ENCODE results near the gene GCGR.
"Not testable (repeated sequence)": the region's sequence is repeated elsewhere in the genome, so short reads cannot be mapped to it uniquely, and the experiment has no call there.

Gene GCGR

DNA sequence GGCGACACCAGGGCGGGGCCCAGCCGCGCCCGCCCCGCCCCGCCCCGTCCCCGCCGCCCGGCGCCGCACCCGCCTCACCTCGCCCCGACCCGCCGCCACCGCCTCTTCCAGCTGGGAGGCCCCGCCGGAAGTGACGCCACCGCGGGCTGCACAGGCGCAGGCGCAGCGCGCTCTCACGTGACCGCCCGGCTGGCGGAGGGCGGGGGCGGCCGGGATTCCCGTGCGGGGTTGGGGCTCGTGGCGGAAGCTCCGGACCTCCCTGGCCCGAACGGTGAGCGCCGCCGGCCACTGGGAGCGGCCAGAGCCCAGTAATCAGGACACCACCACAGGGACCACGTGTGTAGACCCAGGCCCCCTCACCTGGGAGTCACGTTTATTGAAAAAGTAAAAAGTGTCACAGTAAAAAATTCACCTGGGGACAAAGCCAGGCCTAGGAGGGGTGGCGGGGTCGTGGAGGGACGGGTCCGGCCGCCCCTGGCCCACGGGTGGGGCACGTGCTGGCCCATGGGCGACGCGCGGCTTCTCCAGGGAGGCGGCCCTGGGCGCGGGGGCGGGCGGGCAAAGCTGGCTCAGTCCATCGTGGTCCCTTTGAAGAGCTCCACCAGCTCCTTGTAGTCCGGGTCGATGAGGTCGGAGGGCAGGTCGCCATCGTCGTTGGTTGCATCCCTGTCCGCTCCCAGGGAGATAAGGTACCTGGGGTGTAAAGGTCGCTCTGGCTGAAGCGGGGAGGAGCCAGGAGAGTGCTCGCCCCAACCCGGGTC is 29.4 kb downstream of the GCGR start, which contains the start of gene MCRIP1:
MCRIP1 (minus strand) TSS at position 132 of the 761 bp plus-strand sequence. CDS start 8,785 bp downstream, outside the sequence.
- DNase-seq, result peak; percentile 99

DNA sequence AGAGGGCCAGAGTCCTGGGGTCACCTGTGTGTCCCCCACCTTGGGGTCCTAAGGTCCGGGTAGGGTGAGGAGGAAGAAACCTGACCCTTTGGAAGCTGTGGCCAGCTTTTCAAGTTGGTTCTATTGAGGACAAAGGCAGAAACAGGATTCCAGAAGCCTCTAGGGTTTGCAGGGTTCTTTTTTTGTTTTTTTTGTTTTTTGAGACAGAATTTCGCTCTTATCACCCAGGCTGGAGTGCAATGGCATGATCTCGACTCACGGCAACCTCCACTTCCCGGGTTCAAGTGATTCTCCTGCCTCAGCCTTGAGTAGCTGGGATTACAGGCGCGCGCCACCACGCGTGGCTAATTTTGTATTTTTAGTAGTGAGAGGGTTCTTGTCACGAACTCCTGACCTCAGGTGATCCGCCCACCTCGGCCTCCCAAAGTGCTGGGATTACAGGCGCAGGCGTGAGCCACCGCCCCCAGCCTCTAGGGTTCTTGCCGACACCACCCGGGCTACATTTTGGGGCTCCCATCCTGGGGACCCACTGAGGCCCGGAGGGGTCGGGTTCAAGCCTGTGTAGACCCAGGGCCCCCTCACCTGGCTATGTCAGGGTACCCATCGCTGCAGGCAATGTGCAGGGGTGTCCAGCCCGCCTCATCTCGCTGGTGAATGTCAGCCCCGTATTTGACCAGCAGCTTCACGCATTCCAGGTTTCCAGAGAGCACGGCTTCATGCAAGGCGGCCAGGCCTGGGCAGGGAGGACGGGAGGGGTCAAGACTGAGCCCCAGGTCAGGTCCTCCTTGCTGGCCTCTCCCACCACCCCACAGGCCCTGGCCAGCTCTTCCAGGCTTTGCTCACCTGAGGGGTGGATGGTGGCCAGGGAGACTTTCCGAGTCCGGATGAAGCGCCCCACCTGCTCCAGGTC is 30.2 kb downstream of the GCGR start:
- no peak for DNase-seq

DNA sequence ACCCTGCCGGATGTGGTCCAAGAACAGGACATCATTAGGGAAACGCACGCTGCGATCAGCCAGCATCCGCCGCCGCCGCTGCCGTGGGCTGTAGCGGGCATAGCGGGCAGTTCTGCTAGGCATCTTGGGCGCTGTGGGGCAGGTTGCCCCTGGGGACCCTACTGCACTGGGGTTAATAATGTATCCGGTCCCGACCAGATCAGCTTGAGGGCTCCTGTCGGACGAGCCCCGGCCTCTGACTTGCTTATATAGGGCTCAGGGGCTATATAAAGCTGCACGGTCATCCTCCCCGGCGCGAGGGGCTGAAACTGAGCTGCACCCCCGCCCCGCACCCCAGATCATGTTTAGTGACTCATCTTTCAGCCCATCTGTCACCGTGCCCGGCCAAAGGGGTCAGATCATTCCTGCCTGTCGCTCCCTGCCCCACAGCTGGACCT is 30.9 kb downstream of the GCGR start, which contains the start of gene PPP1R27:
PPP1R27 (minus strand) TSS at position 220 of the 437 bp plus-strand sequence; CDS start at position 123, 97 bp downstream.
- DNase-seq, result no peak

DNA sequence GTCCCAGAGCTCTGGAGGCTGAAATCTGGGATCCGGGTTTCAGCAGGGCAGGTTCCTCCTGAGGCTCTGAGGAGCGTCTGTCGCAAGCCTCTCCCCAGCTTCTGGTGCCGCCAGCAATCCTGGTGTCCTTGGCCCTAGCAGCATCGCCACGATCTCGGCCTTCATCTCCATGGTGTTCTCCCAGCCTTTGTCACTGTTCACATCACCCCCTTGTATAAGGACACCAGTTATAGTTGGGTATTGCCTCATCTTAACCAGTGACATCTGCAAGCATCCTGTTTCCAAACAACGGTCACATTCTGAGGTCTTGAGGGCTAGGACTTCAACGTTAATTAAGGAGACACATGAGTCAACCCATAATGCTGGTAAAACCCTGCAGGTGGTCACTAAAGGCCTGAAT is 33.7 kb downstream of the GCGR start:
- peak; percentile 83 for DNase-seq

DNA sequence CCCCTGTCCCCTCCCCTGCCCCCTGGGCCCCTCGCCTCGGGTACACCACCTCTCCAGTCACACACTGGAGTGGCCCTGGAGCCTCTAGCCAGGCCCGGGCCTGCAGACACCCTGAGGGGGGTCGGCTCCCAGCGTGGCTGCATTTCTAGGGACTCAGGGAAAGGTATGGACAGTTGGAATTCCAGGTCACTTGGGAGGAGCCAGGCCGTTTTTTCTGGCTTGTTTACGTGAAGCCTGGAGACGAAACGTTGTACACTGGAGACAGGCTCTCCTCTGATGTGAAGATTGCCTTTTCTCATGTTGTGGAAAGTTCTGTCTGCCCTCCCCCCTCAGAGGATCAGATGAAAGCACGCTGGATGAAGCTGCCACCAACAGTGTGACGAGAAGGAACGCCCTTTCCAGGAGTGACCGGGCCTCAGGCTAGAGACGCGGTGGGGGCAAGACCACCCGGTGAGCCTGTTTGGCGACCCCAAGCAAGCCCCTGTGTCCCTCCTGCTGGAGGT is 34.9 kb downstream of the GCGR start:
- no peak for DNase-seq

DNA sequence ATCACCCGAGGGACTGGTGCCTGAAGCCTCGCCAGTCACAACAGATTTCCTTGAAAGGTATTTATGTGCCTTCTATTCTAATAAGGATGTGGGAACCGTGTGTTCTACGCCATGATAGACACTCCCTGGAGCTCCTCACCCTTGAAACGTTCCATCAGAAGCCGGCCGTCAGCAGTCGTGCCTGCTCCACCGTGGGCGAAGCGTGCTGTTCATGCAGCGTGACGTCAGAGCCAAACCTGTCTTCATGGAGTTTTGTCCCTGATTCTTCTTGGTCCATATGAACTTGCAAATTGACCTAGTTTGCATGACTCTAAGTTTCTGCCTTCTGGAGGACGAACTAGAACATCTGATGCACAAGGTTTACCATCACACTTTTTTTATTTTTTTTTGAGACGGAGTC is 35.4 kb downstream of the GCGR start:
- no peak for DNase-seq

DNA sequence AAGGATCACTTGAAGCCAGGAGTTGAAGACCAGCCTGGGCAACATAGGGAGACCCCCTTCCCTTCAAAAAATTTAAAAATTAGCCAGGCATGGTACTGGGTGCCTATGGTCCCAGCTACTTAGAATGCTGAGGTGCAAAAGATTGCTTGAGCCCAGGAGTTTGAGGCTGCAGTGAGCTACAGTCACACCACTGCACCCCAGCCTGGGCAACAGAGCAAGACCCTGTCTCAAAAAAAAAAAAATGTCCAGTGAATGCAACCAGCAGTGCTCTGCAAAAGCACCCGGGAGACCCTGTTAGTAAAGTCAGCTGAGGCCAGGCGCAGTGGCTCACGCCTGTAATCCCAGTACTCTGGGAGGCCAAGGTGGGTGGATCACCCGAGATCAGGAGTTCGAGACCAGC is 36.1 kb downstream of the GCGR start:
- DNase-seq, result not testable (repeated sequence)

DNA sequence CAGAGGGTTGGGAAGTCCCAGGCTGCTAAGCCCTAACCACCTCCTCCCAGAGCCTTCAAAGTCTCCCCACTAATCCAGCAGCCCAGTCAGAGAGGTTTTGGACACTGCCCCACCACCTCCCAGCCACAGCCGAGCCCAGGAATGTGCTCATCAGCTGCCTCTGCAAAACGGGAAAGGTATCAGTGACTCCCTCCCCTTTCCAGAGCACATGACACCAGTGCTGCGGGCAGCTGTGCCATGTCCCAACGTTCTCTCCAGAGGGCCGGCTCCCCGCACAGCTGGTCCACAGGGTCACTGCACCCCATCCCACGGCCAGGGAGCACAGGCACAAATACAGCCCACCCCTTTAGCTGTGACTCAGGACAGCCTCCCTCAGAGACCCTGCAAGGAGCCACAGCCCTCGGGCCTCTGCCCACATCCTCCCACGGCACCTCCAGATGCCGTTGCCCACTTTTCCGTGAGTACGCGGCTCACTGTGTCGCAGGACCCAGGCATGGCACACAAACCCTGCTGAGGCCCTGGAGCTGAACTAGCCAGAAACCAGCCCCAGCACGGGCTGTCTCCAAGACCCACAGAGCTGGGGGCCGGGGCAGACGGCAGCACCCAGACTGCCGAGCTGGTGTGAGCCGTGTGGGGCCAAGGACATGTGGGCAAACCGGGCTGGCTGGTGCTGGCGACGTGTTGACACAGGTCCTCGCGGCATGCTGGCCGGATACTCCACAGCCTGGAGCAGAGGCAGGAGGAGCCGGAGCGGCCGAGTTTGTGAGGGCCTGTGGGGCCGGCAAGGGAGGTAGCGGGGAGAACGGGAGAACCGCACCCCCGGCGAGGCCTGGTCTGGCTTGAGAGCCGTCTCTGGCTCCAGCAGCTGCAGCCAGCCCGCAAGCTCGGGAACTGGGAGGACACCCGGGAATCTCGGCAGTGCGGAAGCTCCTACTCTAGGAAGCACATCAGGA is 37.2 kb downstream of the GCGR start:
- peak; percentile 20 for DNase-seq

DNA sequence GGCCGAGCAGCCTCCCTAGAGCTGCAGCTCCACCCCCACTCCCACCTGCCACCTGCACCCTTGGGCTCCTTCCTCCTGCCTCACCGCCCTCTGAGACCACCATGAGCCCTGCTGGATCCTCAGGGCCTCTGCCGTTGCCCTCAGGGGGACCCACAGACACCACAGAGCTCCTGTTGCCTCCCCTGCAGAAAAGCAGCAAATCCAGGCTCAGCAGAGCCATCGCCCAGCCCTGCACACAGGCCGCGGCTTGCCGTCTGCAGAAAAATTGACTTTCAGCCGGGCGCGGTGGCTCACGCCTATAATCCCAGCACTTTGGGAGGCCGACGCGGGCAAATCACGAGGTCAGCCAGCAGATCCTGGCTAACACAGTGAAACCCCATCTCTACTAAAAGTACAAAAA is 37.9 kb downstream of the GCGR start:
- no peak for DNase-seq

DNA sequence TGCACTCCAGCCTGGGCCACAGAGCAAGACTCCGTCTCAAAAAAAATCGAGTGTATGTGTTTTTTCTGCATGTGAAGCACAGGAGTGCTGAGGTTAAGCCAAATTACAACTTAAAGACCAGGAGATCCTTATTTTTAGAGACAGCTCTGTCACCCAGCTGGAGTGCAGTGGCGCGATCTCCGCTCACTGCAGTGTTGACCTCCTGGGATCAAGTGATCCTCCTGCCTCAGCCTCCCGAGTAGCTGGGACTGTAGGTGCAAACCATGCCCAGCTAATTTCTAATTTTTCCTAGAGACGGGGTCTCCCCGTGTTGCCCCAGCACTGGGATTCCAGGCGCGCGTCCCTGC is 38.4 kb downstream of the GCGR start:
- DNase-seq, result no peak

DNA sequence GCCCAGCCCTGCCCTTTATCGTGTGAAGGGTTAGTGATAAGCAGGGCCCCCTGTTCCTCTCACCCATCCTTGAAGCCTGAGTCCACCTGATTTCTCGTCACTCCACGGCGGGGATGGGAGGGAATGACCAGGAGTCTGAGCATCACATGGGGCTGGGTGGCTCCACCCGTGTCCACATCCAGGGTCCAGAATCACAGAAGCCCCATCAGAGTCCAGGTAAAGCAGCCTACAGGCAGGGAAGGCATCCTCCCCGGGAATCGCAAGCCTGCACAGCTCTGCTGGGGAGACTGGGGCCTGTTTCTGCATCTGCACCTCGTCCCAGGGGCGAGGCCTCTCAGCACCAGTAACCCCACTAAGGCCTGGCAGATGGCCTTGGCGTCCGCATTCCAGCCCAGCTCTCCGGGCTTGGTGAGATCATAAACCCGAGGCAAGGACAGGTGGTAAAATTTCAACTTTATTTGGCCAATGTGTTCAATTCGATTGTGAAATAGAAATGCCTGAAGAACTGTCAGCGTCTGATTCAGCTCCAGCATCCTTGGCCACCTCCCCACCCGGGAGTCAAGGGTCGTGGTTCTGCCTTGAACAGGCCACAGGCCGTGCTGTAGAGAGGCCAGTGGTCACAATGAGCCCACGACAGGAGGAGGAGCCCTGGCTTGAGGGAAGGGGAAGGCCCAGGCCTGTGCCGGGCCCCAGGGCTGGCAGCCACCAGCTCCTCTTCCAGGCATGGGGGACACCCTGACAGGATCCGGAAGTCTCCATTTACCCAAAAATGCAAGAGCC is 39.0 kb downstream of the GCGR start:
- DNase-seq, result no peak

DNA sequence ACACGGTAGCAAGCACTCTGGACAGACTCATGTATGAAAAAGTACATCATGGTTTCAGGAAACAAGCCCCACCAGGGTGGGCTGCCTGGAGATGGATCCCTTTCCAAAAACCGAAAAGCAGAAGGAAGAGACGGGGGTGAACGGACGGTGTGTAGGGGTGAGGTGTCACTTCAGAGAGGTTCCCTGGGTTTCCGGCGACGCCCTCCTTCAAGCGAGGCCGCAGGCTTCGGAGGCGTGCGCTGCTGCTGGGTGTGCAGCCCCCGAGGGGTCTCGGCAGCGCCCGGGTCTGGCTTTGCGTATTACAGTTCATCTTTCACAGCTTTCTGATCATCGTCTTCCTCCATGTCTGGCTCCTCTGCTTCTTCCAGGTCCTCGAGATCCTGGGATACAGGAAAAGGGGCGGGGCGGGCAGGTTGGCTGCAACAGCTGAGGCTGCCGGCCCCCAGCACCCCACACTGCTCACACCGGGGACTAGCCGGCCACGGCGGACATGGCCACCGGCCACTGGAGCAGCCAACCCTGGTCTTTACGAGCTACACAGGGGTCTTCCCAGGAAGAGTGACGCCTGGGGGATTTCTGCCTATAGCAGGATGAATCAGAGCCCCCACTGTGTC is 39.9 kb downstream of the GCGR start:
- DNase-seq, result no peak

DNA sequence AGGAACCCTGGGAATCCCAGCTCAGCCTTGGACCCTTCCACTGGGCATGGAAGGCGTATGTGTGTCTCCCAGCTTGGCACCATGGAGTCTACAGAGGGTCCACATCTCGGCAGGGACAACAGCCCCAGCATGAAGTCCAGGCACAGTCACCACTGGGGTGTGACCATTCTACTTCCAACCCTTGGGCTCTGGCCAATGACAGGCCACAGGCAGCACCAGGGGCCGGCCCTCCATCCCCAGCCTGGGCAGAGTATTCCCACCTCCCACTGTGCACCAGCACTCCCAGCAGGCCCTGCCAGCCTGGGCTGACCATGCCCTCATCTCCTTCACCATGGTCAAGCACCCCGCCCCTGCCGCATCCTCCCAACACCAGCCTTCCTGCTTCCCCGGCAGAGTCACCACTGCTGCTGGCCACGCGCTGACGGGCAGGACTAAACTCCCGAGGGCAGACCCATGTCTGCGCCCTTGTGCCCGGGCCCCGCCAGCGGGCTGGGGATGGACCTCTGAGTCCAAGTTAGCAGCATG is 40.4 kb downstream of the GCGR start:
- no peak for DNase-seq

DNA sequence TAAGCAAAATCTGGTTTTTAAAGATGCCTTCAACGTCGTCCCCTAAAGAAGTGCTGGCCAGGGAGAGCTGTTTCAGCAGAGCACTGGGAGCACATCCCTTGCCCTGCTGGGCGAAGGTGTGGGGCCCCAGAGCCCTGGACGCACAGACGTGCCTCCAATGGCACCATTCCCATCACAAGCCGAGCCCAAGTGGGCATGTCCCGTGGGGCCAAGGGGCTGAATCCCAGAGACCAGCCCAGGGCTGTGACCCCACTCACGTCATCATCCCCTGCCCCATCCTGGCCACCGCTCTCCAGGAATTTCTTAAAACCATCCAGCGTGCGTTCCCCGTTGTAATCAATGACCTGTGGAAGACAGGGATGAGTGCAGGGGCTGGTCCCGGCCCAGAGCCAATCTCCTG is 40.9 kb downstream of the GCGR start:
- no peak for DNase-seq

DNA sequence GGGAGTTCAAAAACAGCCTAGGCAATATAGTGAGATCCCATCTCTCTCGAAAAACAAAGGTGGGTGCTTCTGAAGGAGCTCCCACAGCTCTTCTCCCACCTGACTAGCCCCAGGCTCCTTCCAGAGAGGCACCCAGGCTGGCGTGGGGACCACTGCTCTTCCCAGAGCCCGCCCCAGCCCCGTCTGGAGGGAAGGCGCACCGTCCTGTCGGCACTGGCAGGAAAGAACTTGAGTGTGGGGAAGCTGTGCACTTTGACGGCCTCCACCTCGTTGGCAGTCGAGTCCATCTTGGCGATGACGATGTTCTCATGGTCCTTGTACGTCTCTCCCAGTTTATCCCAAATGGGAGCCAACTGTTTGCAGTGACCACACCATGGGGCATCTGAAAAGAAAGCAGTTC is 41.4 kb downstream of the GCGR start:
- no peak for DNase-seq

DNA sequence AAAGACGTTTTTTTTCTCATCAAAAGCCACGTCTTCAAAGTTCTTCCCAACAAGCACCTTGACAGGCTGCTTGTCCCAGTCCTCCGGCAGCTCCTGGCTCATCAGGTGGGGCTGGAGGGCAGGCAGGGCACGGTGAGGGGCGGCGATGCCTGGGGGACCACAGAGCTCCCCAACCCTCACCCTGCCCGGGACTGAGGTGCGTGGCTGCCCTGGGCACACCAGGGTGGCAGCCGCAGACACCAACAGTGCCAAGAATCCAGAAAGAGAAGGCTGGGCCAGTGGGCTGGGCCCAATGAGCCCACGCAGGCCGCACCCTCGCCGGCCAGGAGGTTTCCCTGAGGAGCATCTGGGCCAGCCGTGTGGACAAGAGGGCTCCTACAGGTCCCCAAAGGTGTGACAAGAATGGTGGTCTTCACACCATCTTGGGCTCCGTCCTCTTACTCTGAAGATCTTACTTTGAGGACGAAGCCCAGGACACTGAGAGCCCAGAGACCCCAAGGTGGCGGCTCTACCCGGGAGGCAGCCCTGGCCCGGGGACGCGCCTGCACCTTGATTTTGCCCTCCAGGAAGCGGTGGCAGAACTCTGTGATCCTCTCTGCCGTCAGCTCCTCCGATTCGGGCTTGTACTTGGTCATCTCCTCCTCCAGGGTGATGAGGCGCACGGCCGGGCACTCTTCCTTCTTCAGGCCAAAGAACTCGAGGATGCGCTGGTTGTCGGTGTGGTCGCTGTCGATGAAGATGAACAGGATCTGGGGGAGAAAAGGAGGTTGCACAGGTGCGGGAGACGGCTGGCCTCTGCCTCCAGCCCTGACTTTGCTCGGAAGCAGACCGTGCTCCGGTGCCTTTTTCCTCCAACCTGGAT is 42.2 kb downstream of the GCGR start:
- DNase-seq, result no peak

DNA sequence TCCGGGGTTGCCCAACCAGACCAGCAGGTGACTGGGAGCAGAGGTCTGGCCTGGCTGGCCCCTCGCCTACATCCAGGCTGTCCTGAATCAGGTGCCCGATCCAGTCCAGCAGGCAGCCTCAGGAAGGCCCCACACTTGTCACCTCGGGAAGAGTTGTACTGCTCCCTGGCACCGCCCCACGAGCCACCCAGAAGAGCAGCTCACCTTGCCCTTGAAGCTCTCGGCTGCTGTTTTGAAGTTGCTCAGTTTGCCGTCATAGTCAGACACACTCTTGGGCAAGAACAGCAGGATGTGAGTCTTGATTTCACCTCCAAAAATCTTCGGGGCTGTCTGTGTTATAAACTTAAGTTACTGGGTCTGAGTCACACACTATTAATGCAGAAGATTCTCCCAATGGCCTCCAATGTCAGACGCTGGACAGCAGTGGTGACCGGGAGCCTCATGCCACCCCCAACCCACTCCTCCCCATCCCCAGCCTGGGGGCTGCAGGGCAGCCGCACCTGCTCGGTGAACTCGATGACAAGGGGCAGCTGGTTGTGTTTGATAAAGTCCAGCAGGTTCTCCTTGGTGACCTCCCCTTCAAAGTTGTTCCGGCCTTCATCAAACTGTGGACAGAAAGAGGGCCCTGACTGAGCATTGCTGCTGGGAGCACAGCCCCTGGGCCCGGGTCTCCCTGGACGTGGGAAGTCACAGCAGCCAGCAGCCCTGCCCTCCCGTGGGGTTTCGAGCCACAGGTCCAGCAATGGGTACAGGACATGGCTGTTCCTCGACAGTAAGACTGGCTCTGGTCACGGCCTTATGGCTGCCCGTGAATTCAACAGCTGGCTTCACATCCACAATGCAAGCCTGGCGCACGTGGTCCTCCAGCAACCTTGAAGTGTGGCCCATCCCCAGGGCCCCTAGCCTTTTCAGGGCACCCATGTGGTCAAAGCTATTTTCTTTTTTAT is 43.1 kb downstream of the GCGR start:
- DNase-seq, result no peak

DNA sequence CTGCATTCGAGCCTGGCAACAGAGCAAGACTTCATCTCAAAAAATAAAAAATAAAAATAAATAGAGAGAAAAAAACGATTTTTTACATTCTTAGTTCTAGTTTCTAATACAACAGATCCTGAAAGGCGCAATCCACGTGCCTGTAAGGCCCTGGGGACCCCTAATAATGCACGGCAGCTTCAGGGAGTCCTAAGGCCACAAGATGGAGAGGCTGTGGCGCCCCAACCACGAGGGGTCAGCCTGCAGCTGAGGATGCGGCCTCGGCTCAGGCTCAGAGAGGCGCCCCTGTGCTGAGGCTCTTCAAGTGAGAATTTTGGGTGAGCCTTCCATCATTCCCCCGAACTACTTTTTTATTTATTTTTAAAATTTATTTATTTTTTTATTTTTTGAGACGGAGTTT is 45.5 kb downstream of the GCGR start:
- no peak for DNase-seq

DNA sequence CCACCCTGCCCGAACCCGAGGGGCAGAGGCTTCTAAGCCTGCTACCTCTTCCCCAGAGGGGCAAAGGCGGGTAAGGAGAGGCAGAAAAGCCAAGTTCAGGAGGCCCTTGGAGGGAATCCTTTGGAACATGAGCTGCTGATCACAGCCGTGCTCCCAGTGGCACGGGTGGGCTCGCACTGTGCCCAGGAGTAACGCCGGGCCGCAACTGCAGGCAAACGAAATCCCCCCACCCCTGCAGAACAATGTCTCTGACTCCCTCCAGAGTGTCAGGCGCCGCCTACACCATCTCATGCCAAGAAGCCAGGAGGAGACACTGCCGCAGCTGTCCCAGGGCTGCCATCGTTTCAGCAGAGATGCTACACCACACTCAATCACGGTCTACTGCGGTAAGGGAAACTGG is 47.5 kb downstream of the GCGR start:
- DNase-seq, result no peak
